ENCODE measurements around the gene DNAJB6.
A peak's percentile ranks its signal among the peaks of the same experiment; 100 is the strongest.

The DNAJB6 gene

GRCh38 chr7:157337316-157338149 is 729 bp downstream of the DNAJB6 start:
- H3K9ac ChIP-seq (ENCODE audit: low read depth, low read length): peak overlapping the region; percentile 95
- peaks cover 8% of the 10 kb centered on the region; the same call in 1 of the 2 replicates for H3K36me3 ChIP-seq (ENCODE audit: insufficient read depth, low read length)
- peaks cover 16% of the 10 kb centered on the region for H3K4me1 ChIP-seq (ENCODE audit: insufficient read depth, low read length)
- no peaks in the 10 kb centered on the region for H3K9me3 ChIP-seq (ENCODE audit: control insufficient read depth, insufficient read depth, low read length)

GRCh38 chr7:157339777-157340677 is 3.2 kb downstream of the DNAJB6 start:
- Histone ChIP-seq H3K9me3 (ENCODE audit: control insufficient read depth, insufficient read depth, low read length) (no peaks in the 10 kb centered on the region), H3K9ac (ENCODE audit: low read depth, low read length) (peak overlapping the region; percentile 95), H3K36me3 (ENCODE audit: insufficient read depth, low read length) (peaks cover 12% of the 10 kb centered on the region; the same call in 1 of the 2 replicates), H3K4me1 (ENCODE audit: insufficient read depth, low read length) (peaks cover 13% of the 10 kb centered on the region)

- no peak overlapping the region for H3K9ac ChIP-seq (ENCODE audit: low read depth, low read length)
- 0 out of 2 replicates have a peak, but pooled peaks cover 3% of the 10 kb centered on the region for H3K36me3 ChIP-seq (ENCODE audit: insufficient read depth, low read length)
- H3K4me1 ChIP-seq (ENCODE audit: insufficient read depth, low read length): peaks cover 41% of the 10 kb centered on the region
- H3K9me3 ChIP-seq (ENCODE audit: control insufficient read depth, insufficient read depth, low read length): no peaks in the 10 kb centered on the region
Observed at GRCh38 chr7:157347217-157347904, 10.6 kb downstream of the DNAJB6 start.

GRCh38 chr7:157348548-157348947 is 11.7 kb downstream of the DNAJB6 start:
- H3K4me1 ChIP-seq (ENCODE audit: insufficient read depth, low read length): peaks cover 41% of the 10 kb centered on the region

GRCh38 chr7:157352516-157352915 is 15.7 kb downstream of the DNAJB6 start:
- Histone ChIP-seq H3K9me3 (ENCODE audit: control insufficient read depth, insufficient read depth, low read length) (no peaks in the 10 kb centered on the region), H3K36me3 (ENCODE audit: insufficient read depth, low read length) (no peaks in the 10 kb centered on the region), H3K4me1 (ENCODE audit: insufficient read depth, low read length) (peaks cover 42% of the 10 kb centered on the region), H3K9ac (ENCODE audit: low read depth, low read length) (no peak overlapping the region)

More at GRCh38 chr7:157348548-157348947, 11.7 kb downstream of the DNAJB6 start:
- no peaks in the 10 kb centered on the region for H3K9me3 ChIP-seq (ENCODE audit: control insufficient read depth, insufficient read depth, low read length)
- H3K36me3 ChIP-seq (ENCODE audit: insufficient read depth, low read length): no peaks in the 10 kb centered on the region
- H3K9ac ChIP-seq (ENCODE audit: low read depth, low read length): no peak overlapping the region

- peaks cover 9% of the 10 kb centered on the region for H3K36me3 ChIP-seq (ENCODE audit: insufficient read depth, low read length)
- peaks cover 33% of the 10 kb centered on the region for H3K4me1 ChIP-seq (ENCODE audit: insufficient read depth, low read length)
- H3K9ac ChIP-seq (ENCODE audit: low read depth, low read length): no peak overlapping the region
- no peaks in the 10 kb centered on the region for H3K9me3 ChIP-seq (ENCODE audit: control insufficient read depth, insufficient read depth, low read length)
Observed at GRCh38 chr7:157355784-157356511, 19.1 kb downstream of the DNAJB6 start.

GRCh38 chr7:157357129-157358040 is 20.6 kb downstream of the DNAJB6 start:
- Histone ChIP-seq H3K36me3 (ENCODE audit: insufficient read depth, low read length) (peaks cover 9% of the 10 kb centered on the region), H3K4me1 (ENCODE audit: insufficient read depth, low read length) (peaks cover 33% of the 10 kb centered on the region), H3K9ac (ENCODE audit: low read depth, low read length) (no peak overlapping the region), H3K9me3 (ENCODE audit: control insufficient read depth, insufficient read depth, low read length) (no peaks in the 10 kb centered on the region)

GRCh38 chr7:157358041-157358752 is 21.4 kb downstream of the DNAJB6 start:
- Histone ChIP-seq H3K9ac (ENCODE audit: low read depth, low read length) (no peak overlapping the region), H3K4me1 (ENCODE audit: insufficient read depth, low read length) (peaks cover 33% of the 10 kb centered on the region), H3K36me3 (ENCODE audit: insufficient read depth, low read length) (peaks cover 15% of the 10 kb centered on the region), H3K9me3 (ENCODE audit: control insufficient read depth, insufficient read depth, low read length) (no peaks in the 10 kb centered on the region)

- Histone ChIP-seq H3K9ac (ENCODE audit: low read depth, low read length) (no peak overlapping the region), H3K36me3 (ENCODE audit: insufficient read depth, low read length) (peaks cover 21% of the 10 kb centered on the region), H3K4me1 (ENCODE audit: insufficient read depth, low read length) (peaks cover 33% of the 10 kb centered on the region), H3K9me3 (ENCODE audit: control insufficient read depth, insufficient read depth, low read length) (no peaks in the 10 kb centered on the region)
Observed at GRCh38 chr7:157358753-157359096, 21.9 kb downstream of the DNAJB6 start.

GRCh38 chr7:157359581-157359980 is 22.8 kb downstream of the DNAJB6 start:
- no peaks in the 10 kb centered on the region for H3K9me3 ChIP-seq (ENCODE audit: control insufficient read depth, insufficient read depth, low read length)
- peaks cover 30% of the 10 kb centered on the region for H3K4me1 ChIP-seq (ENCODE audit: insufficient read depth, low read length)
- peaks cover 29% of the 10 kb centered on the region for H3K36me3 ChIP-seq (ENCODE audit: insufficient read depth, low read length)
- H3K9ac ChIP-seq (ENCODE audit: low read depth, low read length): no peak overlapping the region

GRCh38 chr7:157360483-157361025 is 23.8 kb downstream of the DNAJB6 start:
- Histone ChIP-seq H3K36me3 (ENCODE audit: insufficient read depth, low read length) (peaks cover 39% of the 10 kb centered on the region), H3K4me1 (ENCODE audit: insufficient read depth, low read length) (peaks cover 25% of the 10 kb centered on the region), H3K9ac (ENCODE audit: low read depth, low read length) (no peak overlapping the region), H3K9me3 (ENCODE audit: control insufficient read depth, insufficient read depth, low read length) (no peaks in the 10 kb centered on the region)

- peaks cover 46% of the 10 kb centered on the region for H3K36me3 ChIP-seq (ENCODE audit: insufficient read depth, low read length)
- H3K9ac ChIP-seq (ENCODE audit: low read depth, low read length): no peak overlapping the region
- peaks cover 15% of the 10 kb centered on the region for H3K4me1 ChIP-seq (ENCODE audit: insufficient read depth, low read length)
- no peaks in the 10 kb centered on the region for H3K9me3 ChIP-seq (ENCODE audit: control insufficient read depth, insufficient read depth, low read length)
Observed at GRCh38 chr7:157361537-157361936, 24.7 kb downstream of the DNAJB6 start.

All from ES-I3 (cell line).